Mesenchymal stem cell (in vitro differentiated cells and primary cell): ENCODE data around the gene CDC16.

ENCODE experiments used
- DNase-seq: peaks from one replicate; pipeline ENCODE4 v3.0.0-alpha.2; 2013
- H2AFZ ChIP-seq: one replicate; pipeline ENCODE4 v1.6.1; 2013; ENCODE audit warnings: low read depth, mild to moderate bottlenecking, control low read depth, inconsistent platforms, low read length, moderate library complexity
- H2AK5ac ChIP-seq: 2 replicates; pipeline ENCODE4 v1.6.1; 2013; ENCODE audit warnings: low read length, moderate library complexity, mild to moderate bottlenecking, inconsistent platforms; ENCODE audit not compliant: severe bottlenecking
- H2BK120ac ChIP-seq: one replicate; pipeline ENCODE4 v1.6.1; 2013; ENCODE audit warnings: low read depth, mild to moderate bottlenecking, inconsistent platforms, low read length, moderate library complexity
- H2BK12ac ChIP-seq, 2 experiments: one replicate each; pipeline ENCODE4 v1.6.1; 2013; ENCODE audit warnings: inconsistent platforms in 2 of 2, low read length in 2 of 2, mild to moderate bottlenecking in 2 of 2, moderate library complexity in 2 of 2, control low read depth in 1 of 2
- H2BK15ac ChIP-seq: one replicate; pipeline ENCODE4 v1.6.1; 2013; ENCODE audit warnings: mild to moderate bottlenecking, low read depth, inconsistent platforms; ENCODE audit not compliant: poor library complexity, severe bottlenecking
- H2BK5ac ChIP-seq: 2 replicates; pipeline ENCODE4 v1.6.1; 2013; ENCODE audit warnings: low read depth, mild to moderate bottlenecking, low read length, control low read depth, inconsistent platforms; ENCODE audit not compliant: poor library complexity, severe bottlenecking
- H3K14ac ChIP-seq, 2 experiments: one replicate each; pipeline ENCODE4 v1.6.1; 2013; ENCODE audit warnings: inconsistent platforms in 2 of 2, low read length in 2 of 2, control low read depth in 1 of 2, mild to moderate bottlenecking in 1 of 2, moderate library complexity in 1 of 2
- H3K18ac ChIP-seq, 2 experiments: one replicate each; pipeline ENCODE4 v1.6.1; 2013; ENCODE audit warnings: inconsistent platforms in 2 of 2, low read length in 2 of 2, control low read depth in 1 of 2, low read depth in 1 of 2, mild to moderate bottlenecking in 1 of 2
- H3K23ac ChIP-seq, 2 experiments: one replicate each; pipeline ENCODE4 v1.6.1; 2013; ENCODE audit warnings: inconsistent platforms in 2 of 2, low read length in 2 of 2, mild to moderate bottlenecking in 2 of 2, moderate library complexity in 2 of 2, control low read depth in 1 of 2
- H3K27ac ChIP-seq: 2 replicates; pipeline ENCODE4 v1.5.1; 2013; ENCODE audit warnings: mild to moderate bottlenecking, moderate library complexity, low read length, control low read depth, inconsistent platforms; ENCODE audit not compliant: poor library complexity, severe bottlenecking
- H3K27me3 ChIP-seq, 2 experiments: 2 replicates each; pipeline versions ENCODE4 v1.6.1 to v1.7.0; 2013; ENCODE audit warnings: low read length in 2 of 2, mild to moderate bottlenecking in 2 of 2, moderate library complexity in 2 of 2, control low read depth in 1 of 2, inconsistent platforms in 1 of 2; ENCODE audit not compliant: control insufficient read depth in 1 of 2, insufficient read depth in 1 of 2
- H3K36me3 ChIP-seq, 2 experiments: 2 replicates each; pipeline versions ENCODE4 v1.6.1 to v1.7.0; 2013; ENCODE audit warnings: low read length in 2 of 2, control low read depth in 1 of 2, inconsistent platforms in 1 of 2, low read depth in 1 of 2, mild to moderate bottlenecking in 1 of 2; ENCODE audit not compliant: insufficient read depth in 2 of 2, control insufficient read depth in 1 of 2
- H3K4ac ChIP-seq, 2 experiments: one replicate each; pipeline ENCODE4 v1.6.1; 2013; ENCODE audit warnings: inconsistent platforms in 2 of 2, low read length in 2 of 2, mild to moderate bottlenecking in 2 of 2, moderate library complexity in 2 of 2, control low read depth in 1 of 2, low read depth in 1 of 2
- H3K4me1 ChIP-seq: 2 replicates; pipeline ENCODE4 v1.6.1; 2013; ENCODE audit warnings: low read depth, low read length, control low read depth; ENCODE audit not compliant: control insufficient read depth, insufficient read depth
- H3K4me2 ChIP-seq: 2 replicates; pipeline ENCODE4 v1.6.1; 2013; ENCODE audit warnings: low read length, mild to moderate bottlenecking, inconsistent platforms; ENCODE audit not compliant: poor library complexity, severe bottlenecking
- H3K4me3 ChIP-seq, 2 experiments: 2 replicates each; pipeline versions ENCODE4 v1.5.1 to v1.7.0; 2013; ENCODE audit warnings: low read length in 2 of 2, mild to moderate bottlenecking in 2 of 2, control low read depth in 1 of 2, low read depth in 1 of 2; ENCODE audit not compliant: insufficient read depth in 1 of 2
- H3K79me1 ChIP-seq: replicated peaks from 2 replicates; pipeline ENCODE4 v1.6.1; 2013; ENCODE audit warnings: mild to moderate bottlenecking, control low read depth, low read length, inconsistent platforms; ENCODE audit not compliant: poor library complexity, severe bottlenecking
- H3K9ac ChIP-seq: 2 replicates; pipeline ENCODE4 v1.7.0; 2013; ENCODE audit warnings: mild to moderate bottlenecking, low read length, moderate library complexity
- H3K9me3 ChIP-seq: 2 replicates; pipeline ENCODE4 v1.7.0; 2013; ENCODE audit warnings: mild to moderate bottlenecking, low read length; ENCODE audit not compliant: control insufficient read depth
- H4K8ac ChIP-seq: one replicate; pipeline ENCODE4 v1.6.1; 2013; ENCODE audit warnings: inconsistent platforms, mild to moderate bottlenecking, low read length, moderate library complexity
- H4K91ac ChIP-seq: one replicate; pipeline ENCODE4 v1.6.1; 2013; ENCODE audit warnings: mild to moderate bottlenecking, low read length, inconsistent platforms
- WGBS: methylation state at CpG from one replicate; pipeline ENCODE4 v1.1.7; 2013; ENCODE audit warnings: mixed read lengths; 5-methylcytosine and 5-hydroxymethylcytosine counted together

The CDC16 gene

DNA sequence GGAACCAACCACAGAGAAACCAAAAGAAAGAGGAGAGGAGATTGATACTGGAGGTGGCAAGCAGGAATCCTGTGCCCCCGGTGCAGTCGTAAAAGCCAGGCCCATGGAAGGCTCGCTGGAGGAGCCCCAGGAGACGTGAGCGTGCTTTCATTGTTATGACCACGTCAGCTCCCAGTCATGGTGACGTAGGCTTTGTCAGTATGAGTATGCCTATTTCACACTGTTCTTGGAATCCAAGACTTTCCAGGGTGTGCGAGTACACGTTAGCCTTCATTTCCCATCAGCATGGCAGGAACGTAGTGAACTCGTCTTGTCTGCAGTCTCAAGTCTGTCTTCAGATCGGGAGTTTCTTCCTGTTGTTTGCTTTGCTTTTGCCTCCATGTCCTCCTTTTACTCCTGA, 64.2 kb downstream of the CDC16 start:
- Histone ChIP-seq H3K27ac (no peak overlapping the region), H3K9me3 (no peaks in the 10 kb centered on the region), H3K27me3 (no peaks in the 10 kb centered on the region), H3K9ac (no peak overlapping the region), H3K18ac (no peak overlapping the region), H3K23ac (no peak overlapping the region), H3K4me3 (no peak overlapping the region), H3K4me2 (no peak overlapping the region), H2AK5ac (no peak overlapping the region), H3K36me3 (peaks cover 62 to 63% of the 10 kb centered on the region in 2 experiments), H2BK15ac (no peak overlapping the region), H4K91ac (no peak overlapping the region), H3K79me1 (peaks cover 32% of the 10 kb centered on the region), H3K4ac (no peak overlapping the region), H2BK12ac (no peak overlapping the region), H4K8ac (no peak overlapping the region), H3K4me1 (peaks cover 3% of the 10 kb centered on the region), H2BK120ac (no peak overlapping the region), H2BK5ac (no peak overlapping the region), H3K14ac (no peak overlapping the region), H2AFZ (no peak overlapping the region)
- DNase-seq = no peak
- WGBS = 81% methylated on average over 12 of the region's 12 CpGs

DNA sequence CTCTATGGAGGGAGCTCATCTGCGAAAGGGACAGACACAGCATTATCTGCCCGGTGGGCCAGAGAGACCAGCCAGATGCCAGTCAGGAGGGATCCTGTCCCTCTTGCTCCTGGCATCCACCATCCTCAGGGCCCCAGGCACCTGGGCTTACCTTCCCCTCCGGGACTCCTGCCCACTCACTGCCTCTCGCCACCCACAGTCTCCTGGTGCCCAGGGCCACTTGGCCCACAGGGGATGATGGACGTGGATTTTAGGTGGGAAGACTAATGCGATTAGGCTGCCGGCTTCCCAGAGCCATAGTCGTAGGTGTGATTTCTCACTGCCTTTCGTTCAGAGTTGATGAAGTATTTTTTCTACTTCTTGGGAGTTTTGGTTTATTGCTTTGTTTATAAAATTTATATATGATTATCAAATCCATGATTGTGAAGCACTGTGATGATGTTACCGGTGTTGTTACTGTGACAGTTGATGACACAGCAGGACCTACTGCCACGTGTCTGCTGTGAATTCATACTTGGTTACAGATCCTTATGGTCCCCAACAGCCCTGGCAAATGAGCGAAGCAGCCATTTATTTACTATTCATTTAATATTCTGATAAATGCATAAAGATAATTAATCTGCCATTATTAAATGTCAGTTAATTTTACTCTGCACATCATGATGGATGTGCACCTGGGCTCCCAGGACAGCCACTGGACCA, 65.1 kb downstream of the CDC16 start:
- Histone ChIP-seq H3K9ac (no peak overlapping the region), H2BK5ac (no peak overlapping the region), H3K27ac (no peak overlapping the region), H3K79me1 (peaks cover 32% of the 10 kb centered on the region), H2BK120ac (no peak overlapping the region), H4K91ac (no peak overlapping the region), H3K4me3 (no peak overlapping the region), H3K18ac (no peak overlapping the region), H3K23ac (no peak overlapping the region), H3K4me1 (peaks cover 3% of the 10 kb centered on the region), H2AFZ (no peak overlapping the region), H3K14ac (no peak overlapping the region), H3K4me2 (no peak overlapping the region), H2BK12ac (no peak overlapping the region), H2BK15ac (no peak overlapping the region), H4K8ac (no peak overlapping the region), H3K27me3 (no peaks in the 10 kb centered on the region), H3K36me3 (peaks cover 65 to 70% of the 10 kb centered on the region in 2 experiments), H2AK5ac (no peak overlapping the region), H3K4ac (no peak overlapping the region), H3K9me3 (no peaks in the 10 kb centered on the region)
- no peak for DNase-seq
- 95% methylated on average over 11 of the region's 12 CpGs for WGBS

DNA sequence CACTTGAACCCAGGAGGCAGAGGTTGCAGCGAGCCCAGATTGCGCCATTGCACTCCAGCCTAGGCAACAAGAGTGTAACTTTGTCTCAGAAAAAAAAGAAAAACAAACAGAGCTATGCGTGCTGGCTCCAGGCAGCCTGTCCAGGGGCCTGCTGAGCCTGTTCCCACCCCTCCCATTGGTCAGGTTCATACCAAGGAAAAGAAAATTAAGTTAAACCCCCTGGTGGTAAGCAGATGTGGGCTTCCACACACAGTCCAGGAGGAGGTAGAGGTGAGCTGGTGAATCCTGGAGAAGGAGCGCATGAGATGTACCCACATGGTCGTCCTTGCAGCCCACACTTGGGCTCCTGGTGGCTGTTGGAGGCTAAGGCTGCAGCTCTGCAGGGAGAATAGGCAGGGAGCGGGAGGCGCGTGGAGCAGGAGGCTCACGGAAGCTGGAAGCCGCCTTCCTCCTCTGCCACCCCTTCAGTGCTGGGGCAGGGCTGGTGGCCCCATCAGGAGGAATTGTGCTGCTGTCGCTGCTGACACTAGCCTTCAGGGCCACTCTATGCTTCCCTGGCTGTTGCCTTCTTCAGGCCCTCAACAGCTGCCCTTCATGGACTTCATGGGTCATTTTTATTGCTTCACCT, 69.1 kb downstream of the CDC16 start:
- H2BK120ac ChIP-seq = no peak overlapping the region

DNA sequence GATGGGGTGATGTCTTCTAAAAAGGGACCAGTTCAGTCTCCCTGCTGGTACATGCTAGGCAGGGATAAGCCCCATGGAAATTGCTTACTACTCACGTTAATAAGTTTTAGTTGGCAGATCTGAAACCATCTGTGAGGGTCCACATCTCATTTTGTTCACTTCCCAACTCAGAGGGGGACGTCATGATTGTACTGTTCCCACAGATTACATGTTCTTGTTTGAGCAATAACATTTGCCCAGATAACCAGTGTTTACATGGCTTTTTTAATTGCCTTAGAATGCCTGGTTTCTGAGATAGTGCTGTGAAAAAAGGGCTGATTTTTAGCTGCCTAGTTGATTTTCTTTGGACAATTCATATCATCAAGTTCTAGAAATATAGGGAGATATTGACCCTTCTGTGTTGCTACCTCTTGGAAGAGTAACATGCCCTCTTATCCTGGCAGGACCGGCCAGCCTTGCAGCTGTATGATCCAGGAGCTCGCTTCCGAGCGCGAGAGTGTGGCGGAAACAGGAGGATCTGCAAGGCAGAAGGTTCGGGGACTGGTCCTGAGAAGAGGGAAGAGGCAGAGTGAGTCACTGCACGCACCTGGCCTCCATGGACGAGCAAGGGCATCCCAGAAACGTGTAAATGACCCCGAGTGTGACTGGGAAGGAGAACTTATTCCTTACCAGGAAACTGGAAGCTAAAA, 69.8 kb downstream of the CDC16 start:
- Histone ChIP-seq H3K79me1 (peaks cover 13% of the 10 kb centered on the region), H3K4me3 (no peak overlapping the region), H3K4me1 (no peaks in the 10 kb centered on the region), H2BK12ac (no peak overlapping the region), H3K27ac (no peak overlapping the region), H3K9me3 (no peaks in the 10 kb centered on the region), H3K9ac (no peak overlapping the region), H3K18ac (no peak overlapping the region), H3K14ac (no peak overlapping the region), H3K4ac (no peak overlapping the region), H3K27me3 (no peaks in the 10 kb centered on the region), H2BK15ac (no peak overlapping the region), H3K4me2 (no peak overlapping the region), H3K36me3 (peaks cover 45 to 76% of the 10 kb centered on the region in 2 experiments), H4K91ac (no peak overlapping the region), H3K23ac (no peak overlapping the region), H2BK120ac (no peak overlapping the region), H2AFZ (no peak overlapping the region), H4K8ac (no peak overlapping the region), H2BK5ac (no peak overlapping the region), H2AK5ac (no peak overlapping the region)
- 92% methylated on average over 13 of the region's 13 CpGs for WGBS
- no peak for DNase-seq

More for the DNA sequence above, 69.1 kb downstream of the CDC16 start:
- Histone ChIP-seq H2AK5ac (no peak overlapping the region), H2BK15ac (no peak overlapping the region), H4K91ac (no peak overlapping the region), H2BK5ac (no peak overlapping the region), H3K4me1 (no peaks in the 10 kb centered on the region), H2BK12ac (no peak overlapping the region), H3K27me3 (no peaks in the 10 kb centered on the region), H3K14ac (no peak overlapping the region), H3K23ac (no peak overlapping the region), H3K9ac (no peak overlapping the region), H3K4me3 (no peak overlapping the region), H3K9me3 (no peaks in the 10 kb centered on the region), H2AFZ (no peak overlapping the region), H4K8ac (no peak overlapping the region), H3K36me3 (peaks cover 51 to 80% of the 10 kb centered on the region in 2 experiments), H3K4me2 (no peak overlapping the region), H3K18ac (no peak overlapping the region), H3K4ac (no peak overlapping the region), H3K79me1 (peaks cover 15% of the 10 kb centered on the region), H3K27ac (no peak overlapping the region)
- no peak for DNase-seq
- 96% methylated on average over 11 of the region's 11 CpGs for WGBS
